Testis (tissue), 2 donors: ENCODE data around the gene MAP2K4.

Source experiments
- CTCF ChIP-seq, 3 experiments: fragments of 450-650 bp in 2 of 3; fragments of 200-600 bp in 1 of 3; sonication (generic) in 1 of 3; IDR thresholded peaks; one replicate each; pipeline ENCODE4 v1.5.1; 2016 to 2019; ENCODE audit warnings: antibody characterized with exemption in 3 of 3, mild to moderate bottlenecking in 2 of 3, moderate library complexity in 1 of 3
- POLR2A ChIP-seq: fragments of 450-650 bp; IDR thresholded peaks from one replicate; pipeline ENCODE4 v1.6.1; 2017; ENCODE audit warnings: antibody characterized with exemption, mild to moderate bottlenecking, moderate library complexity

- TF ChIP-seq CTCF (IDR thresholded peaks at IDR 0.05) (no peak), POLR2A (no peak)
These were observed 113.4 kb downstream of the MAP2K4 start for GRCh38 chr17:12134101-12134500.
